Activated naive CD8-positive, alpha-beta T cell (primary cell): Measurements from ENCODE around the gene TNFRSF11A.

ENCODE experiments used
- H3K27ac Mint-ChIP-seq: one replicate; pipeline ENCODE4 v1.8.0; 2021; ENCODE audit warnings: mixed read lengths
- H3K27me3 Mint-ChIP-seq: one replicate; pipeline ENCODE4 v1.8.0; 2021; ENCODE audit warnings: mixed read lengths
- H3K36me3 Mint-ChIP-seq: one replicate; pipeline ENCODE4 v1.8.0; 2021; ENCODE audit warnings: mixed read lengths
- H3K4me1 Mint-ChIP-seq: one replicate; pipeline ENCODE4 v1.8.0; 2021; ENCODE audit warnings: low read depth, mixed read lengths
- H3K4me3 Mint-ChIP-seq: one replicate; pipeline ENCODE4 v1.8.0; 2021; ENCODE audit warnings: mild to moderate bottlenecking, mixed read lengths
- H3K9me3 Mint-ChIP-seq: one replicate; pipeline ENCODE4 v1.8.0; 2021; ENCODE audit warnings: low read depth, mixed read lengths

Gene TNFRSF11A

GRCh38 chr18:62398291-62398690 lies 73.2 kb downstream of the TNFRSF11A start:
- Mint-ChIP-seq H3K27me3 (peaks cover 3% of the 10 kb centered on the region), H3K4me1 (peaks cover 5% of the 10 kb centered on the region), H3K4me3 (no peak overlapping the region), H3K36me3 (no peaks in the 10 kb centered on the region), H3K27ac (no peak overlapping the region), H3K9me3 (no peaks in the 10 kb centered on the region)

GRCh38 chr18:62399276-62399675 lies 74.2 kb downstream of the TNFRSF11A start:
- Mint-ChIP-seq H3K36me3 (no peaks in the 10 kb centered on the region), H3K4me1 (peaks cover 5% of the 10 kb centered on the region), H3K27ac (no peak overlapping the region), H3K4me3 (no peak overlapping the region), H3K27me3 (peaks cover 3% of the 10 kb centered on the region), H3K9me3 (no peaks in the 10 kb centered on the region)

- Mint-ChIP-seq H3K36me3 (no peaks in the 10 kb centered on the region), H3K4me1 (peaks cover 5% of the 10 kb centered on the region), H3K27ac (no peak overlapping the region), H3K4me3 (no peak overlapping the region), H3K27me3 (peaks cover 3% of the 10 kb centered on the region), H3K9me3 (no peaks in the 10 kb centered on the region)
These were observed 74.7 kb downstream of the TNFRSF11A start for GRCh38 chr18:62399781-62400308.

- no peaks in the 10 kb centered on the region for H3K36me3 Mint-ChIP-seq
- peaks cover 5% of the 10 kb centered on the region for H3K4me1 Mint-ChIP-seq
- no peak overlapping the region for H3K4me3 Mint-ChIP-seq
- H3K27ac Mint-ChIP-seq, result no peak overlapping the region
- no peaks in the 10 kb centered on the region for H3K9me3 Mint-ChIP-seq
- H3K27me3 Mint-ChIP-seq, result peaks cover 2% of the 10 kb centered on the region
These were observed 75.8 kb downstream of the TNFRSF11A start for GRCh38 chr18:62400916-62401315.

- peaks cover 2% of the 10 kb centered on the region for H3K27me3 Mint-ChIP-seq
- no peak overlapping the region for H3K27ac Mint-ChIP-seq
- peaks cover 2% of the 10 kb centered on the region for H3K4me1 Mint-ChIP-seq
- H3K9me3 Mint-ChIP-seq, result no peaks in the 10 kb centered on the region
- H3K36me3 Mint-ChIP-seq, result no peaks in the 10 kb centered on the region
- H3K4me3 Mint-ChIP-seq, result no peak overlapping the region
These were observed 77.3 kb downstream of the TNFRSF11A start for GRCh38 chr18:62402342-62402948.

- Mint-ChIP-seq H3K27ac (no peak overlapping the region), H3K27me3 (peaks cover 2% of the 10 kb centered on the region), H3K4me1 (peaks cover 2% of the 10 kb centered on the region), H3K9me3 (no peaks in the 10 kb centered on the region), H3K36me3 (no peaks in the 10 kb centered on the region), H3K4me3 (no peak overlapping the region)
These were observed 78.0 kb downstream of the TNFRSF11A start for GRCh38 chr18:62403120-62403519.

- Mint-ChIP-seq H3K27me3 (peaks cover 2% of the 10 kb centered on the region), H3K4me3 (no peak overlapping the region), H3K27ac (no peak overlapping the region), H3K9me3 (no peaks in the 10 kb centered on the region), H3K4me1 (peaks cover 1% of the 10 kb centered on the region), H3K36me3 (no peaks in the 10 kb centered on the region)
These were observed 79.8 kb downstream of the TNFRSF11A start for GRCh38 chr18:62404881-62405280.

- no peak overlapping the region for H3K27ac Mint-ChIP-seq
- H3K27me3 Mint-ChIP-seq, result no peaks in the 10 kb centered on the region
- no peak overlapping the region for H3K4me3 Mint-ChIP-seq
- H3K4me1 Mint-ChIP-seq, result no peaks in the 10 kb centered on the region
- no peaks in the 10 kb centered on the region for H3K9me3 Mint-ChIP-seq
- H3K36me3 Mint-ChIP-seq, result no peaks in the 10 kb centered on the region
These were observed 82.5 kb downstream of the TNFRSF11A start for GRCh38 chr18:62407660-62408059.

- Mint-ChIP-seq H3K9me3 (no peaks in the 10 kb centered on the region), H3K4me3 (no peak overlapping the region), H3K36me3 (peaks cover 5% of the 10 kb centered on the region), H3K27me3 (peaks cover 4% of the 10 kb centered on the region), H3K27ac (no peak overlapping the region), H3K4me1 (peaks cover 12% of the 10 kb centered on the region)
These were observed 84.7 kb downstream of the TNFRSF11A start for GRCh38 chr18:62409821-62410220.

GRCh38 chr18:62412231-62412979 lies 87.3 kb downstream of the TNFRSF11A start:
- Mint-ChIP-seq H3K27me3 (peaks cover 4% of the 10 kb centered on the region), H3K4me3 (no peak overlapping the region), H3K9me3 (no peaks in the 10 kb centered on the region), H3K27ac (no peak overlapping the region), H3K4me1 (peaks cover 14% of the 10 kb centered on the region), H3K36me3 (peaks cover 5% of the 10 kb centered on the region)

- peaks cover 4% of the 10 kb centered on the region for H3K27me3 Mint-ChIP-seq
- no peak overlapping the region for H3K4me3 Mint-ChIP-seq
- peaks cover 22% of the 10 kb centered on the region for H3K4me1 Mint-ChIP-seq
- H3K36me3 Mint-ChIP-seq, result peaks cover 5% of the 10 kb centered on the region
- no peak overlapping the region for H3K27ac Mint-ChIP-seq
- no peaks in the 10 kb centered on the region for H3K9me3 Mint-ChIP-seq
These were observed 88.1 kb downstream of the TNFRSF11A start for GRCh38 chr18:62413206-62413605.

- peak overlapping the region; percentile 87 for H3K27ac Mint-ChIP-seq
- peaks cover 3% of the 10 kb centered on the region for H3K9me3 Mint-ChIP-seq
- peak overlapping the region; percentile 43 for H3K4me3 Mint-ChIP-seq
- H3K4me1 Mint-ChIP-seq, result peaks cover 59% of the 10 kb centered on the region
- peaks cover under 1% of the 10 kb centered on the region for H3K27me3 Mint-ChIP-seq
- H3K36me3 Mint-ChIP-seq, result peaks cover 3% of the 10 kb centered on the region
These were observed 93.1 kb downstream of the TNFRSF11A start for GRCh38 chr18:62418258-62418657.

- Mint-ChIP-seq H3K27ac (peak overlapping the region; percentile 92), H3K27me3 (no peaks in the 10 kb centered on the region), H3K4me3 (peak overlapping the region; percentile 68), H3K9me3 (peaks cover 3% of the 10 kb centered on the region), H3K36me3 (peaks cover 3% of the 10 kb centered on the region), H3K4me1 (peaks cover 49% of the 10 kb centered on the region)
These were observed 95.0 kb downstream of the TNFRSF11A start for GRCh38 chr18:62420151-62420512.

- peak overlapping the region; percentile 68 for H3K4me3 Mint-ChIP-seq
- H3K9me3 Mint-ChIP-seq, result peaks cover 3% of the 10 kb centered on the region
- peaks cover 52% of the 10 kb centered on the region for H3K4me1 Mint-ChIP-seq
- peaks cover 3% of the 10 kb centered on the region for H3K36me3 Mint-ChIP-seq
- H3K27ac Mint-ChIP-seq, result peak overlapping the region; percentile 92
- no peaks in the 10 kb centered on the region for H3K27me3 Mint-ChIP-seq
These were observed 95.6 kb downstream of the TNFRSF11A start for GRCh38 chr18:62420513-62421209.
